WTC11 (cell line): ENCODE data around the gene DMD. TPM values are rescaled to one million over a fixed set of nuclear protein-coding genes. Genes with fewer than 3 reads are reported as not detected.

Source experiments
- ATAC-seq: fragments of 200-7000 bp; cut with Tn5 transposase; 2 replicates; pipeline ENCODE4 v1.10.0; 2021; ENCODE audit warnings: mild to moderate bottlenecking, moderate library complexity
- CTCF ChIA-PET: fragments of 300-600 bp; sonication (Branson Sonifier 250); formaldehyde crosslinking; loops from one replicate; lab custom pipeline; 2021; ENCODE audit warnings: antibody characterized with exemption; lab: Charles Lee
- POLR2A ChIA-PET: fragments of 350-600 bp; sonication (Branson Sonifier 250); formaldehyde crosslinking; loops from one replicate; lab custom pipeline; 2021; ENCODE audit warnings: antibody characterized with exemption; lab: Charles Lee
- DNase-seq: peaks from one replicate; pipeline ENCODE4 v3.0.0; 2021; ENCODE audit warnings: low spot score
- H3K27ac Mint-ChIP-seq: 2 replicates; pipeline ENCODE4 v1.8.0; 2021; ENCODE audit warnings: mixed read lengths
- H3K27me3 Mint-ChIP-seq: 2 replicates; pipeline ENCODE4 v1.8.0; 2021; ENCODE audit warnings: low read depth, mild to moderate bottlenecking, moderate library complexity, mixed read lengths
- H3K36me3 Mint-ChIP-seq: 2 replicates; pipeline ENCODE4 v1.8.0; 2021; ENCODE audit warnings: mixed read lengths
- H3K4me1 Mint-ChIP-seq: 2 replicates; pipeline ENCODE4 v1.8.0; 2022; ENCODE audit warnings: mixed read lengths
- H3K4me3 Mint-ChIP-seq: 2 replicates; pipeline ENCODE4 v1.8.0; 2021; ENCODE audit warnings: mild to moderate bottlenecking, moderate library complexity, mixed read lengths
- H3K9me3 Mint-ChIP-seq: 2 replicates; pipeline ENCODE4 v1.8.0; 2021; ENCODE audit warnings: mixed read lengths
- AR ChIP-seq: fragments of 250-450 bp; sonication (Bioruptor Pico); IDR thresholded peaks from 2 replicates; pipeline ENCODE4 v1.9.0; 2021; ENCODE audit warnings: mild to moderate bottlenecking
- ATF1 ChIP-seq: sonication (generic); formaldehyde crosslinking; IDR thresholded peaks from 2 replicates; pipeline ENCODE4 v1.8.1; 2023; ENCODE audit warnings: mild to moderate bottlenecking, moderate library complexity, missing genetic modification reagents
- ATF6 ChIP-seq: sonication (generic); formaldehyde crosslinking; IDR thresholded peaks from 2 replicates; pipeline ENCODE4 v1.8.1; 2023; ENCODE audit warnings: mild to moderate bottlenecking, missing genetic modification reagents
- CDX4 ChIP-seq: fragments of 250-450 bp; sonication (Bioruptor Pico); IDR thresholded peaks from 2 replicates; pipeline ENCODE4 v1.9.0; 2021; ENCODE audit warnings: moderate library complexity, mild to moderate bottlenecking, inconsistent platforms, borderline replicate concordance
- ERG ChIP-seq: fragments of 250-450 bp; sonication (Bioruptor Pico); IDR thresholded peaks from 2 replicates; pipeline ENCODE4 v1.8.0; 2021; ENCODE audit warnings: mild to moderate bottlenecking
- ESRRA ChIP-seq: sonication (generic); formaldehyde crosslinking; IDR thresholded peaks from 2 replicates; pipeline ENCODE4 v1.8.1; 2022; ENCODE audit warnings: mild to moderate bottlenecking, missing genetic modification reagents, borderline replicate concordance
- ETV6 ChIP-seq: sonication (generic); formaldehyde crosslinking; IDR thresholded peaks from 2 replicates; pipeline ENCODE4 v1.8.1; 2022; ENCODE audit warnings: mild to moderate bottlenecking, missing genetic modification reagents
- FOXJ3 ChIP-seq: sonication (generic); formaldehyde crosslinking; IDR thresholded peaks from 2 replicates; pipeline ENCODE4 v1.9.0; 2021; ENCODE audit warnings: missing genetic modification reagents, mild to moderate bottlenecking, borderline replicate concordance
- FOXK1 ChIP-seq: sonication (generic); formaldehyde crosslinking; IDR thresholded peaks from 2 replicates; pipeline ENCODE4 v1.8.0; 2022; ENCODE audit warnings: mild to moderate bottlenecking, moderate library complexity, missing genetic modification reagents
- FOXP1 ChIP-seq: sonication (generic); formaldehyde crosslinking; IDR thresholded peaks from 2 replicates; pipeline ENCODE4 v1.8.0; 2022; ENCODE audit warnings: missing genetic modification reagents, mild to moderate bottlenecking, moderate library complexity, borderline replicate concordance
- GRHL2 ChIP-seq: fragments of 250-450 bp; sonication (Bioruptor Pico); IDR thresholded peaks from 2 replicates; pipeline ENCODE4 v1.8.0; 2022; ENCODE audit warnings: mild to moderate bottlenecking, moderate library complexity; ENCODE audit not compliant: insufficient replicate concordance, severe bottlenecking
- HMGXB4 ChIP-seq: sonication (generic); formaldehyde crosslinking; IDR thresholded peaks from 2 replicates; pipeline ENCODE4 v1.8.1; 2023; ENCODE audit warnings: mild to moderate bottlenecking, moderate library complexity, missing genetic modification reagents
- IRF2 ChIP-seq: sonication (generic); formaldehyde crosslinking; IDR thresholded peaks from 2 replicates; pipeline ENCODE4 v1.8.0; 2022; ENCODE audit warnings: low read depth, missing genetic modification reagents, borderline replicate concordance
- JUN ChIP-seq: sonication (generic); formaldehyde crosslinking; IDR thresholded peaks from 2 replicates; pipeline ENCODE4 v1.8.0; 2023; ENCODE audit warnings: mild to moderate bottlenecking, missing genetic modification reagents
- KAT7 ChIP-seq: sonication (generic); formaldehyde crosslinking; IDR thresholded peaks from 2 replicates; pipeline ENCODE4 v1.8.1; 2023; ENCODE audit warnings: missing genetic modification reagents, mild to moderate bottlenecking, borderline replicate concordance
- MXD4 ChIP-seq: fragments of 250-450 bp; sonication (Bioruptor Pico); IDR thresholded peaks from 2 replicates; pipeline ENCODE4 v1.8.0; 2021; ENCODE audit warnings: mild to moderate bottlenecking, moderate library complexity, borderline replicate concordance
- NR1H2 ChIP-seq: sonication (generic); formaldehyde crosslinking; IDR thresholded peaks from 2 replicates; pipeline ENCODE4 v1.9.0; 2021; ENCODE audit warnings: mild to moderate bottlenecking, moderate library complexity, missing genetic modification reagents
- OVOL2 ChIP-seq: fragments of 250-450 bp; sonication (Bioruptor Pico); IDR thresholded peaks from 2 replicates; pipeline ENCODE4 v1.9.0; 2021; ENCODE audit warnings: mild to moderate bottlenecking, borderline replicate concordance
- PREB ChIP-seq: sonication (generic); formaldehyde crosslinking; IDR thresholded peaks from 2 replicates; pipeline ENCODE4 v1.8.1; 2022; ENCODE audit warnings: mild to moderate bottlenecking, missing genetic modification reagents, moderate library complexity, borderline replicate concordance
- PRRX2 ChIP-seq: fragments of 250-450 bp; sonication (Bioruptor Pico); IDR thresholded peaks from 2 replicates; pipeline ENCODE4 v1.8.0; 2021; ENCODE audit warnings: mild to moderate bottlenecking
- RORB ChIP-seq: fragments of 250-450 bp; sonication (Bioruptor Pico); IDR thresholded peaks from 2 replicates; pipeline ENCODE4 v1.9.0; 2021; ENCODE audit warnings: mild to moderate bottlenecking
- USF2 ChIP-seq: sonication (generic); formaldehyde crosslinking; IDR thresholded peaks from 2 replicates; pipeline ENCODE4 v1.8.1; 2023; ENCODE audit warnings: mild to moderate bottlenecking, missing genetic modification reagents, moderate library complexity
- ZNF121 ChIP-seq: sonication (generic); formaldehyde crosslinking; IDR thresholded peaks from 2 replicates; pipeline ENCODE4 v1.8.0; 2023; ENCODE audit warnings: missing genetic modification reagents
- ZNF423 ChIP-seq: fragments of 250-450 bp; sonication (Bioruptor Pico); IDR thresholded peaks from 2 replicates; pipeline ENCODE4 v2.1.2; 2022; ENCODE audit warnings: mild to moderate bottlenecking, moderate library complexity
- ZNF425 ChIP-seq: fragments of 250-450 bp; sonication (Bioruptor Pico); conservative IDR thresholded peaks from 2 replicates; pipeline ENCODE4 v1.9.0; 2021; ENCODE audit warnings: mild to moderate bottlenecking
- total RNA-seq: library from RNA; stranded (reverse); gene quantifications from 3 replicates; pipeline ENCODE4 v1.2.3, GENCODE V29; 2021

DMD gene
- total RNA-seq, 1 experiment from 2014 or later, result 9.1 TPM

GRCh38 chrX:31483336-31483735, 1728.0 kb downstream of the DMD start:
- TF ChIP-seq PRRX2 (CRISPR knock-in tag) (no peak), ESRRA (CRISPR knock-in tag) (no peak), RORB (CRISPR knock-in tag) (no peak), GRHL2 (no peak), USF2 (CRISPR knock-in tag) (no peak), OVOL2 (CRISPR knock-in tag) (no peak), KAT7 (no peak), MXD4 (CRISPR knock-in tag) (no peak), ZNF121 (CRISPR knock-in tag) (no peak), AR (CRISPR knock-in tag) (no peak), ZNF423 (CRISPR knock-in tag) (no peak), FOXK1 (CRISPR knock-in tag) (no peak), JUN (CRISPR knock-in tag) (no peak), PREB (CRISPR knock-in tag) (no peak), ERG (CRISPR knock-in tag) (no peak), FOXP1 (CRISPR knock-in tag) (no peak), NR1H2 (no peak), CDX4 (CRISPR knock-in tag) (no peak)
- no peak for ATAC-seq
- CTCF ChIA-PET, result no interaction called here
- no peaks in the 10 kb centered on the region for H3K27me3 Mint-ChIP-seq
- POLR2A ChIA-PET, result no interaction called here
- DNase-seq, result no peak
- no peak overlapping the region for H3K27ac Mint-ChIP-seq
- H3K36me3 Mint-ChIP-seq, result no peaks in the 10 kb centered on the region
- peaks cover 5% of the 10 kb centered on the region for H3K9me3 Mint-ChIP-seq
- no peaks in the 10 kb centered on the region for H3K4me1 Mint-ChIP-seq
- H3K4me3 Mint-ChIP-seq, result no peak overlapping the region

GRCh38 chrX:31480696-31481095, 1730.7 kb downstream of the DMD start:
- Mint-ChIP-seq H3K4me3 (no peak overlapping the region), H3K9me3 (peaks cover 5% of the 10 kb centered on the region), H3K27me3 (no peaks in the 10 kb centered on the region), H3K36me3 (no peaks in the 10 kb centered on the region), H3K27ac (no peak overlapping the region), H3K4me1 (no peaks in the 10 kb centered on the region)
- no peak for ATAC-seq
- ChIA-PET CTCF (no interaction called here), POLR2A (no interaction called here)
- DNase-seq, result no peak
- no peak for TF ChIP-seq ZNF425 (CRISPR knock-in tag)
- TF ChIP-seq ATF6 (CRISPR knock-in tag), result no peak
- no peak for TF ChIP-seq ATF1 (CRISPR knock-in tag)
- TF ChIP-seq IRF2, result no peak
- no peak for TF ChIP-seq HMGXB4 (CRISPR knock-in tag)
- TF ChIP-seq ETV6, result no peak
- TF ChIP-seq FOXJ3 (CRISPR knock-in tag), result no peak
